GM18520 (cell line): ENCODE data around the gene MPRIP.

Experiments used
- ATAC-seq: cut with Tn5 transposase; IDR thresholded peaks from one replicate; pipeline ENCODE4 v1.9.1; 2021; ENCODE audit not compliant: unreplicated experiment

Gene MPRIP

GRCh38 chr17:17087424-17088015 is 45.3 kb downstream of the MPRIP start:
- ATAC-seq, result no peak

DNA sequence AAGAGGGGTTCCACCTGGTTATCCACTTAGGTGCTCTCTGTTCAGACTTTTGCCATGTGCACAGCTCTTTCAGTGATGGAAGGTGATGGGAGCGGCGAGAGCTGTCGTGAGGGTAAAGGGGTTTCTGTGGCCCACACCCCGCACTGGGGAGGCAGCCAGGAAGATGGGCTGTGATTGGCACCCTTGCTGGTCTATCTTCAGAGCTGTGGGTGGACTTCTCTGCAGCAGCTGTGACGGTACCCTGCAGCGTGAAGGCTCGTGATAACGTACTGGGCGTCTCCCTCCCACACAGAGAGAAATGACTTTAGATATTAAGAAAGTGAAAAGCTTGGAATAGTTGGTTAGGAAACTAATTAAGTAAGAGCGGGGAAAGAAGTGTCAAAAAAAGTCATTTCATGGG is 45.8 kb downstream of the MPRIP start:
- no peak for ATAC-seq

DNA sequence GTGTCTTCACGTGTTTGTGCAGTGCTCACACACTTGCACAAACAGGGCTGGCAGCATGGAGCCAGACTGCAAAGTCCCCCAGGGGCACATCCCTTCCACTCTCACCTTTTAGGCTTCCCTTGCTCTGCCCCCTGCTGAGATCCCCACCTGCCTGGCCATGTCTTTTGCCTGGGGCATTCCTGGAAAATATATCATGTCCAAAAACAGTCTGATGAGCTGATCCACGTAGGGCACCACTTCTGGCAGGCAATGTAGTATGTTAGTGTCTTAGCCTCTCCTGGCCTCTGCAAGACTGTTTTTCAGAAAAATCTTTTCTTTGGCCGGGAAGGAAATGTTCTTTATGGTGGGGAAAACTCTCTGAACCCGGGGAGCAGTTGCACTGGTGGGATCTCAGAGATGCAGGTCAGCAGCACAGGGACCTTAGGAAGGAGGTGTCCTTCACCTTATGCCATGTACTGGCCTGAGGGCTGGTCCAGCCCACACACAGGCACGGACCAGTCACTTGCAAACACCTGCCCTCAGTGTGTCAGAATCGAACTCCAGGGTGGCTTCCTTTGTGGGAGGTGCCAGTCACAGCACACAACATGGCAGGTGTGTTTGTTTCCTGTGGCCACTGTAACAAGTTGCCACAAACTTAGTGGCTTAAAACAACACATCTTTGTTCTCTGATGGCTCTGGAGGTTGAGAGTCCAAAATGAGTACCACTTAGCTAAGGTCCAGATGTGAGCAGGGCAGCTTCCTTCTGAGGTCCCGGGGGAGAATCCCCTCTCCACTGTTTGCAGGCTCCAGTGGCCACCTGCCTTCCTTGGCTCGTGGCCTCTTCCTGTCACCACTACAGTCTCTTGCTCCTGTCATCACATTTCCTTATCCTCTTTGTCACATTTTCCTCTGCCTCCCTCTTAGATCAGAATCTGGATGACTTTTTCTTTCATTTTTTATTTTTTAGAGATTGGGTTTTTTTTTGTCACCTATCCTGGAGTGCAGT is 46.6 kb downstream of the MPRIP start:
- no peak for ATAC-seq

GRCh38 chr17:17089796-17090641 is 47.8 kb downstream of the MPRIP start:
- no peak for ATAC-seq

DNA sequence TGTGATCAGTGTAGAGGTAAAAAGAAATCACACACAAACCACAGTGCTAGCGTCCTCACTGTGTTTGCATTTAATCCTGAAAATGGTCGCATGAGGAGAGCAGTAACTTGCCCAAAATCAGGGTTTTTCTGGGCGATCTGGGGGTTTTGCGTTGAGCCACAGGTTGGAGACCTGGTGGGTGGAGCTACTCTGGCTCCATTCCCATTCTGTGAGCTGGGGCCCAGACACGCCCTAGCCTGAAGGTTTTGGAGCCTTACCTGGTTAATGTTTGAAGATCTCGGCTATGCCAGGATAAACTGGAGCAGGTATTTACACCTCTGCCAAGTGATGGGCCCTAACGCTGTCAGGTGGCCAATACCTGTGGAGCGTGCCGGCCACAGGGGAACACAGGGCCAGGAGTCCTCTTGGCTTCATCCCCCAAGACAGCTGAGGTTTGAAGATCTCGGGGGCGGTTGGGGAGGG is 48.4 kb downstream of the MPRIP start:
- no peak for ATAC-seq

DNA sequence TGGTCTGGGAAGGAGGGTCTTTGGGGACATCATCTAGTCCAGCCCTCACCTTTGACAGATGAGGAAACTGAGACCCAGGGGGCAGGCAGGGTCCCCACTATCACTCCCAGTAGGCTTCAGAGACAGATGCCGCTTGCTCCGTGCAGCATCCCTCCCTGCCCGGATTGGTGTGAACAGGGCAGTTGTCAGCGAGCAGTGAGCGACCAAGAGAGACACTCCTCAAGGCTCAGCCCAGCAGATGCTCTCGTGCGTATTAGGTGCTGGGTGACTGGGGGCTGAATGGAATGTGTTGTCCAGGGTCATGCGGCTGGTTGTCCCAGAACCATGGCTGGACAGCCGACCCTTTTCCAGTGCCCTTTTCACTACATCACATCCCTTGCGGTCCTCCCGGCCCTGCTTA is 49.0 kb downstream of the MPRIP start:
- no peak for ATAC-seq

DNA sequence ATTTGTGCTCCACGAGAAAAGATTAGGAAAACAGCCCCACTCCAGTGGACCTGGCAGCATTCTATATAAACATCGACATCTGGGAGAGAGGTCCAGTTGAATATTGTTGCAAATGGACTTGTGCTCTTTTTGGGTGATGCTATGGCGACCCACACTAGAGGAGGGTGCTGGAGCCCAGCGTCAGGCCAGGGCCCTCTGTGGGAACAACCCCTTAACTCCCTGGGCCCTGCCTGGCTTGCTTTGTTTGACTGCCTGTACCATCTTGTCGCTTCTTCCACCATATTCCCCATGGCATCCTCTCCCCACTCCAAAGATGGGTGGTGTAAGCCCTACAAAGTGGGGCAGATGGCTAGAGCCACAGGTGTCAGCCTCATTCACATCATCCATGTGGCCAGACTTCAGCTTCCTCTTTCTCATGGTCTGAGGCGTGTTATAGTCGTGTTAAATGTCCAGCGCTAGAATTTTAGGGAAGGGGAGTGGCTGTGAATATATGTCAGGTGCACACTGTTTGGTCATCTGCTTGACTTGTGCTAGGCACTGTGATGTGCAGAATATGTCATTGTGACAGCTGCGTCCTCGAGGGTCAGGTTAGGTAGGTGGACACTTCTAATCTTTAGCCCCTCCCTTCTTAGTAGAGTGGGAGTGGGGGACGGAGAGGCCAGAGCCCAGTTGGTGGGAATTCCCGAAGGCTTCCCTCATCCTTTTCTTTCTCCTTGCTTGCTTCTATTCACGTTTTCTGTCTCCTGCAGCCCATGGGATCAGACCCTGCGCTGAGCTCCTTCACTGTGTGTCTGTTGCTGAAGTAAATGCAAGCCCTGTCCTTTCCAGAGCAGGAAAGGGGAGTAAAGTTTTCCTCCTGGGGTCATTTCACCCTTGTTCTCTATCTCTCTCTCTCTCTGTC is 49.8 kb downstream of the MPRIP start:
- ATAC-seq, result no peak

- no peak for ATAC-seq
Observed at GRCh38 chr17:17093764-17094163, 51.5 kb downstream of the MPRIP start.

GRCh38 chr17:17096438-17097178 is 54.4 kb downstream of the MPRIP start:
- ATAC-seq, result no peak

- ATAC-seq, result no peak
Observed at GRCh38 chr17:17097763-17098345, 55.6 kb downstream of the MPRIP start.

DNA sequence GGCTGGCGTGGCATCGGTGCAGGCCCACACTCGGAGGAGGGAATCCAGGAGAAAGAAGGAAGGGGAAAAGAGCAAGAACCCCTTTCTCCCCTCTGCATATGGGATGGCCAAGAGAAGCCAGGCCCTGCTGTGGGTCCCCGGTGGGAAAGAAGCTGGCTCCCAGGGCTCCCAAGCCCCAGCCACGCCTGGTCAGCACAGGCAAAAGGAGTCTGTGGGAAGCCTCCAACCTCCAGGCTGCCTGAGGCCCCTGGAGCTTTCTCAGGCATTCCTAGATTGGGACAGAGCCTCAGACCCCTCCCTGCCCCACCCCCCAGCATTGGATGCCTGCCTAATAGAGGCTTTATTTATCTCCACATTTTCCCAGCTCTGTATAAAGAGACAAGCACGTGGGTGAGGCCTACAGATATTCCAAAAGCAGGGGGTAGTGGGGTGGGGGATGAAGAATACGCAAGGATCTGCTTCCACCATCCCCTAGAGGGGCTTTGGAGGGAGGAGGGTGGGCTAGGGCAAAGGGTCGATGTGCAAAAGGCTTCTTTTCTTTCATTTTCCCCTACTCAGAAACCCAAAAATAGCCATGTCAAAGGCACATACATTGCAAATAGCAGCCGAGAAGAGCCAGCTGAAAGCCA is 56.4 kb downstream of the MPRIP start:
- ATAC-seq, result no peak

GRCh38 chr17:17102176-17102575 is 59.9 kb downstream of the MPRIP start:
- ATAC-seq, result no peak

- no peak for ATAC-seq
Observed at GRCh38 chr17:17103160-17103559, 60.9 kb downstream of the MPRIP start.

DNA sequence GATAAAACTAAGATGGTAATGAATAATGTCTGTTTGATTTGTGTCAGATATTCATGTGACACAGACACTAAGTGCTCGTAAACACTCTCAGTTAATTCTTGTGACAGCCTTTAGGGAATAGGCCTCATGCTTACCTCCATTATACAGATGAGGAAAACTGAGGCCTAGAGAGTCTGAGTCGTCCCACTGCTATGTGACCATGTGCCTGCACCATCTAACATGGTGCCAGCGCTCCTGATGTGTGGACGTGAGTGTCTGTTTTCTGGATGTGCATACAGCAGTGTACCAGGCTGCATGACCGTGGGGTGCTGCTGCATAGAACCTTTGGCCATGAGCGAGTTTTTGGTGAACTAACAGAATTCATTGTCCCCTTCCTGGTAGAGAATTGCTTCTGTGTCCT is 61.8 kb downstream of the MPRIP start:
- no peak for ATAC-seq

GRCh38 chr17:17104494-17104893 is 62.2 kb downstream of the MPRIP start:
- ATAC-seq, result no peak

DNA sequence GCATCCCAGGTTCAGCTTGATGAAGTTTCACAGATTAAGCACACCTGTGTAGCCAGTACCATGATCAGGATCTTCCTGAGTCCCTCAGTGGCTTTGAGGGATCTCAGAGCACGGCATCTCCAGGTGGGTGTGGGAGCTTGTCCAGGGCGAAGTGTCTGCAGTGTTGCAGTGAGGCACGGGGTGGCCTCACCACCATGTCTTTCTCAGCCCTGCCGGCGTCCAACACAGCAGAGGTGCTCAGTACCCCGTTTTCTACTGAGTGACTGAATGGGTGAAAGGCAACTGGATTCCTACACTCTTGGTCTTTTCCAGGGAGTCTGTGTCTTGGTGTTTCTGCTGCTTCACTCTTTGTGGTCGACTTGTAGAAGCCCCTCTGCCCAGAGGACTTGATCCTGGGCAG is 63.7 kb downstream of the MPRIP start:
- ATAC-seq, result no peak

GRCh38 chr17:17106756-17107155 is 64.5 kb downstream of the MPRIP start:
- no peak for ATAC-seq

DNA sequence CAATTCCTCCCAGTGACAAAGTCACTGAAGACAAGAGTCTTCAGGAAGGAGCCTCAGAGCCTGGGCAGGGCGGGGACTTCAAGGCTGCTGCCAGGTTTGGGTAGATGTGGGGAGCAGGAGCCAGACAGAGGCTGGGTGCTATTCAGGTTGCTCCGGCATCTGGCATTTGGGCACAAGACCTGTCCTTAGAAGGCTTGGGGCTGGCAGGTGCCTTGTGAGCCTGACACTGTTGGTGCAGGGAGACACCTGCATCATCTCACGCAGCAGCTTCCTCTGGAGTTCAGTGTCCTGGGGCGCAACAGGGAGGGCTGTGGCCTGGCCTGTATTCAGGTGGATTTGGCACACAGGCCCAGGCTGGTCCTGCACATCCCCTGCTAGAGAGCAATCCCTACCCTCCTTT is 65.0 kb downstream of the MPRIP start:
- no peak for ATAC-seq

DNA sequence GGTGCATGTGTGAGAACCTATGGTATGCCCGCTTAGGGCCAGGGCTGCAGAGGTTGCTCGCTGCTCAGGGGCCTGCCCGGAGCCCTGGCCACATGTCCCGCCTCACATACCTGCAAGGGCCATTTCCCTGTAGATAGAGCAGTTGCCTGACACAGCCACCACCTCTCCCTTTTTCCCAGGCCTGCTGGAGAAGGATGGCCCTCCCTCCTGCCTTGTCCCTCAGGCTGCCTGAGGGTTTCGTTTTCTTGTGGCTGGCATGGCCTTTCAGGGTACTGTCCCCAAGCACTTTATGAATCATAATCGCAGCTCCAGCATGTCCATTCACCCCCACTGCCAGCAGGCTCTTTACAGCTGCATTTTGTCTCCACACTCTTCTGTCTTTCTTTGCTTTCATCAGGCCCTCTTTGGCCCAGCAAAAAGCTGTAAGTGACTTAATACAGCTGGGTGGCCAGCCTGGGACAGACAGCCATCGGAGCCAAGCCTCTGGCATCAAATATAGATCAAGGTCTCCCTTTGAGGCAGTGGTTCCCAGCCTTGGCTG is 65.7 kb downstream of the MPRIP start:
- ATAC-seq, result no peak
